Endothelial cell of umbilical vein (primary cell): ENCODE results near the gene ANKRD23. TPM values are rescaled to one million over a fixed set of nuclear protein-coding genes. Genes with fewer than 3 reads are reported as not detected.

Experiments
- BruUV-seq: library from RNA; stranded (reverse); fragments of 400-500 nt; replicated peaks from 2 replicates; lab custom pipeline; 2021; lab: Mats Ljungman, UMichigan
- CTCF ChIA-PET: fragments of 300-600, 350-600 bp; sonication (Branson Sonifier 250); formaldehyde crosslinking; loops from one replicate; lab custom pipeline; 2021; ENCODE audit warnings: antibody characterized with exemption, inconsistent platforms; lab: Charles Lee
- POLR2A ChIA-PET: fragments of 300-600, 350-600 bp; sonication (Branson Sonifier 250); formaldehyde crosslinking; loops from one replicate; lab custom pipeline; 2021; ENCODE audit warnings: antibody characterized with exemption, inconsistent platforms; lab: Charles Lee
- DNase-seq: peaks from one replicate; pipeline ENCODE4 v3.0.0-alpha.2; 2011; ENCODE audit warnings: low read depth, low spot score
- FAIRE-seq: peaks from 2 replicates; lab custom pipeline; 2011; peaks lifted over from hg19 to GRCh38; lab: Jason Lieb, UNC
- H2AFZ ChIP-seq: 2 replicates; pipeline ENCODE4 v1.6.0; 2012; ENCODE audit warnings: low read depth, low read length, control low read depth, inconsistent platforms
- H3K27ac ChIP-seq: 2 replicates; pipeline ENCODE4 v1.5.1; 2011; ENCODE audit warnings: low read depth, mild to moderate bottlenecking, control low read depth, low read length, moderate library complexity; ENCODE audit not compliant: insufficient read depth
- H3K27me3 ChIP-seq, 2 experiments: 2 replicates each; pipeline versions ENCODE4 v1.6.0 to v1.6.1; 2011; ENCODE audit warnings: low read length in 2 of 2, mixed read lengths in 1 of 2; ENCODE audit not compliant: control insufficient read depth in 2 of 2, insufficient read depth in 2 of 2
- H3K36me3 ChIP-seq, 2 experiments: 2 replicates in 1 of 2; 3 replicates in 1 of 2; pipeline ENCODE4 v1.5.1; 2011; ENCODE audit warnings: low read length in 2 of 2, mild to moderate bottlenecking in 1 of 2, moderate library complexity in 1 of 2; ENCODE audit not compliant: control insufficient read depth in 2 of 2, insufficient read depth in 2 of 2; ENCODE audit errors: extremely low read depth in 1 of 2
- H3K4me1 ChIP-seq: 3 replicates; pipeline ENCODE4 v1.5.1; 2011; ENCODE audit warnings: mild to moderate bottlenecking, low read length; ENCODE audit not compliant: control insufficient read depth, insufficient read depth; ENCODE audit errors: extremely low read depth
- H3K4me2 ChIP-seq: 2 replicates; pipeline ENCODE4 v1.6.1; 2011; ENCODE audit warnings: low read length, control low read depth, mixed read lengths; ENCODE audit not compliant: insufficient read depth
- H3K4me3 ChIP-seq, 3 experiments: fragments of 200-600 bp in 1 of 3; sonication (generic), shearing (Covaris generic) in 1 of 3; replicated peaks in 1 of 3; 2 replicates each; pipeline ENCODE4 v1.5.1; 2011 to 2016; ENCODE audit warnings: control low read depth in 3 of 3, low read length in 3 of 3, mild to moderate bottlenecking in 2 of 3, inconsistent platforms in 1 of 3, low read depth in 1 of 3, moderate library complexity in 1 of 3; ENCODE audit not compliant: insufficient read depth in 1 of 3
- H3K79me2 ChIP-seq: 2 replicates; pipeline ENCODE4 v1.6.0; 2012; ENCODE audit warnings: low read length, inconsistent platforms; ENCODE audit not compliant: control insufficient read depth, insufficient read depth
- H3K9ac ChIP-seq: replicated peaks from 2 replicates; pipeline ENCODE3; 2011; ENCODE audit warnings: low read length, control low read depth; ENCODE audit not compliant: insufficient read depth; ENCODE audit errors: extremely low read depth
- H3K9me1 ChIP-seq: replicated peaks from 3 replicates; pipeline ENCODE4 v1.6.0; 2011; ENCODE audit warnings: mild to moderate bottlenecking, low read length; ENCODE audit not compliant: control insufficient read depth, insufficient read depth; ENCODE audit errors: extremely low read depth
- H3K9me3 ChIP-seq: replicated peaks from 2 replicates; pipeline ENCODE4 v1.5.1; 2012; ENCODE audit warnings: low read length, inconsistent platforms; ENCODE audit not compliant: control insufficient read depth, insufficient read depth
- H4K20me1 ChIP-seq: replicated peaks from 2 replicates; pipeline ENCODE3; 2011; ENCODE audit warnings: mild to moderate bottlenecking, low read length; ENCODE audit not compliant: control insufficient read depth, insufficient read depth; ENCODE audit errors: extremely low read depth
- EZH2 ChIP-seq: IDR thresholded peaks from 2 replicates; pipeline ENCODE4 v1.6.1; 2012; ENCODE audit warnings: borderline replicate concordance, low read depth, mild to moderate bottlenecking, moderate library complexity, low read length, inconsistent platforms; ENCODE audit not compliant: severe bottlenecking
- FOS ChIP-seq: IDR thresholded peaks from 2 replicates; pipeline ENCODE4 v1.6.1; 2011; ENCODE audit warnings: mild to moderate bottlenecking, low read length, moderate library complexity, borderline replicate concordance; ENCODE audit not compliant: insufficient read depth
- GATA2 ChIP-seq: IDR thresholded peaks from 2 replicates; pipeline ENCODE4 v1.7.0; 2011; ENCODE audit warnings: low read depth, mild to moderate bottlenecking, moderate library complexity, mixed read lengths, low read length; ENCODE audit not compliant: insufficient read length, insufficient read depth
- JUN ChIP-seq: IDR thresholded peaks from 2 replicates; pipeline ENCODE4 v1.6.1; 2011; ENCODE audit warnings: borderline replicate concordance, low read depth; ENCODE audit not compliant: insufficient read length, insufficient read depth
- MYC ChIP-seq: IDR thresholded peaks from one replicate; pipeline ENCODE4 v1.6.1; 2011; ENCODE audit warnings: mild to moderate bottlenecking, low read depth, low read length
- POLR2A ChIP-seq: IDR thresholded peaks from 2 replicates; pipeline ENCODE4 v1.6.1; 2012; ENCODE audit warnings: low read depth, mild to moderate bottlenecking, control low read depth, low read length
- POLR2AphosphoS5 ChIP-seq: IDR thresholded peaks from 2 replicates; pipeline ENCODE4 v1.6.1; 2012; ENCODE audit warnings: low read depth, mild to moderate bottlenecking, control low read depth, low read length, moderate library complexity; ENCODE audit not compliant: insufficient read depth
- dilution Hi-C: fragments of 300-500 bp; cut with MboI; formaldehyde crosslinking; loops from one replicate; pipeline ENCODE4 v1.15.0; 2019; ENCODE audit warnings: low sequenced_read_pairs; ENCODE audit not compliant: extremely low pct_ligation_motif_present
- intact Hi-C: fragments of 100-400 bp; cut with micrococcal nuclease; formaldehyde crosslinking; loops from one replicate; pipeline ENCODE4 v1.10.0; 2022
- polyA plus RNA-seq, 4 experiments: library from polyadenylated mRNA; depleted of rRNA in 3 of 4; stranded (reverse) in 3 of 4; unstranded in 1 of 4; fragments of >200 nt; gene quantifications; 2 replicates each; pipeline versions ENCODE4 v1.2.1 to v1.2.3, GENCODE V29; 2011 to 2012; ENCODE audit warnings: missing spikeins in 1 of 4
- total RNA-seq: library from RNA; stranded (reverse); gene quantifications from 2 replicates; pipeline ENCODE4 v1.2.3, GENCODE V29; 2021
- TF ChIP-seq, protein P1 (sequence below), 2 donors: IDR thresholded peaks; 1 replicate in 1 of 2; 2 replicates in 1 of 2; pipeline ENCODE4 v1.5.1; 2011; ENCODE audit warnings: low read length in 2 of 2, mild to moderate bottlenecking in 2 of 2, moderate library complexity in 2 of 2, control low read depth in 1 of 2, inconsistent platforms in 1 of 2, low read depth in 1 of 2; ENCODE audit not compliant: insufficient read depth in 1 of 2; ENCODE audit errors: extremely low read depth in 1 of 2
- TF ChIP-seq, protein P2 (sequence below): IDR thresholded peaks from 2 replicates; pipeline ENCODE4 v1.6.1; 2011; ENCODE audit not compliant: insufficient read depth, insufficient read length

Gene ANKRD23
- total and polyA plus RNA-seq, 2 donors (not counting 3 experiments of a cell fraction or from before 2014, with no cell fraction given) = 1.7 to 3.6 TPM

DNA sequence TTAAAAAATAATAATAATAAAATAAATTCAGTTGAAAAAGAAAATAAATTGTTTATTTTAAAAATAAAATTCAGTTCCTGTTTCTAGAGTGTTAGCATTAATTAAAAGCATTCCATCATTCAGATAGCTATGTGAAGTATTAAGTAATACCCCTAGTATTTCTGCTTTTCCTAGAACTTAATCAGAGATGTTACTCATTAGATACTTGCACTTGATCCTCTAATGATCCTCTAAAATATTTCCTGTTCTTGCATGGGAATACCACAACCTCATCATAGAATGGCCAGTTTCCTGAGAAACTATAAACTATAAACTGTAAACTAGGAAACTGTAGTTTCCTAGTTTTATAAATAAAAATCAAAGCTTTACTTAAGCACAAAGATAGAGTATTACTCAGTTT lies 38.8 kb downstream of the ANKRD23 start:
- no peak overlapping the region for H2AFZ ChIP-seq
- no peak for DNase-seq
- no peak overlapping the region for H3K4me3 ChIP-seq
- dilution Hi-C loops (no loop called here), intact Hi-C loops (loop anchor here (5.0 kb wide), 2 partner anchors 43 to 168 kb away; partner anchors contain the start of genes CNNM4 and KANSL3)
- FAIRE-seq = no peak
- no peaks in the 10 kb centered on the region for H3K36me3 ChIP-seq
- H4K20me1 ChIP-seq = no peaks in the 10 kb centered on the region
- no TSS peak for BruUV-seq
- ChIA-PET CTCF (no interaction called here), POLR2A (no interaction called here)
- no peaks in the 10 kb centered on the region for H3K79me2 ChIP-seq
- no peaks in the 10 kb centered on the region for H3K27me3 ChIP-seq
- TF ChIP-seq POLR2AphosphoS5 (no peak), POLR2A (no peak), FOS (no peak), EZH2 (no peak), JUN (no peak), MYC (no peak), GATA2 (no peak)
- TF ChIP-seq, protein P1, sequence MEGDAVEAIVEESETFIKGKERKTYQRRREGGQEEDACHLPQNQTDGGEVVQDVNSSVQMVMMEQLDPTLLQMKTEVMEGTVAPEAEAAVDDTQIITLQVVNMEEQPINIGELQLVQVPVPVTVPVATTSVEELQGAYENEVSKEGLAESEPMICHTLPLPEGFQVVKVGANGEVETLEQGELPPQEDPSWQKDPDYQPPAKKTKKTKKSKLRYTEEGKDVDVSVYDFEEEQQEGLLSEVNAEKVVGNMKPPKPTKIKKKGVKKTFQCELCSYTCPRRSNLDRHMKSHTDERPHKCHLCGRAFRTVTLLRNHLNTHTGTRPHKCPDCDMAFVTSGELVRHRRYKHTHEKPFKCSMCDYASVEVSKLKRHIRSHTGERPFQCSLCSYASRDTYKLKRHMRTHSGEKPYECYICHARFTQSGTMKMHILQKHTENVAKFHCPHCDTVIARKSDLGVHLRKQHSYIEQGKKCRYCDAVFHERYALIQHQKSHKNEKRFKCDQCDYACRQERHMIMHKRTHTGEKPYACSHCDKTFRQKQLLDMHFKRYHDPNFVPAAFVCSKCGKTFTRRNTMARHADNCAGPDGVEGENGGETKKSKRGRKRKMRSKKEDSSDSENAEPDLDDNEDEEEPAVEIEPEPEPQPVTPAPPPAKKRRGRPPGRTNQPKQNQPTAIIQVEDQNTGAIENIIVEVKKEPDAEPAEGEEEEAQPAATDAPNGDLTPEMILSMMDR (IDR thresholded peaks at IDR 0.05; ENCODE audit: extremely low read depth in 1 of 2, insufficient read depth in 1 of 2, low read depth in 1 of 2, low read length in 2 of 2) = no peak
- TF ChIP-seq, protein P2, sequence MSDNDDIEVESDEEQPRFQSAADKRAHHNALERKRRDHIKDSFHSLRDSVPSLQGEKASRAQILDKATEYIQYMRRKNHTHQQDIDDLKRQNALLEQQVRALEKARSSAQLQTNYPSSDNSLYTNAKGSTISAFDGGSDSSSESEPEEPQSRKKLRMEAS = no peak
- H3K9me3 ChIP-seq = no peaks in the 10 kb centered on the region
- H3K4me1 ChIP-seq = no peaks in the 10 kb centered on the region
- H3K4me2 ChIP-seq = no peak overlapping the region
- H3K9me1 ChIP-seq = no peaks in the 10 kb centered on the region
- H3K27ac ChIP-seq = no peak overlapping the region
- no peak overlapping the region for H3K9ac ChIP-seq
